ENCODE measurements around the gene UTP3.

- no peak for TF ChIP-seq POLR2A (IDR thresholded peaks at IDR 0.05)
- no peak for TF ChIP-seq CTCF (IDR thresholded peaks at IDR 0.05)
- no peak for TF ChIP-seq POLR2AphosphoS5 (IDR thresholded peaks at IDR 0.05; ENCODE audit: insufficient read depth in 1 of 2, low read depth in 1 of 2)
These were observed 7.4 kb upstream of the UTP3 start for GRCh38 chr4:70680934-70681333.
